ENCODE results near the gene ERLIN1. TPM values are rescaled to one million over a fixed set of nuclear protein-coding genes. Genes with fewer than 3 reads are reported as not detected.

Gene ERLIN1
- total and polyA plus RNA-seq, 2 experiments from 2014 or later, result 7.2 to 20.4 TPM

- TF ChIP-seq, protein P1, sequence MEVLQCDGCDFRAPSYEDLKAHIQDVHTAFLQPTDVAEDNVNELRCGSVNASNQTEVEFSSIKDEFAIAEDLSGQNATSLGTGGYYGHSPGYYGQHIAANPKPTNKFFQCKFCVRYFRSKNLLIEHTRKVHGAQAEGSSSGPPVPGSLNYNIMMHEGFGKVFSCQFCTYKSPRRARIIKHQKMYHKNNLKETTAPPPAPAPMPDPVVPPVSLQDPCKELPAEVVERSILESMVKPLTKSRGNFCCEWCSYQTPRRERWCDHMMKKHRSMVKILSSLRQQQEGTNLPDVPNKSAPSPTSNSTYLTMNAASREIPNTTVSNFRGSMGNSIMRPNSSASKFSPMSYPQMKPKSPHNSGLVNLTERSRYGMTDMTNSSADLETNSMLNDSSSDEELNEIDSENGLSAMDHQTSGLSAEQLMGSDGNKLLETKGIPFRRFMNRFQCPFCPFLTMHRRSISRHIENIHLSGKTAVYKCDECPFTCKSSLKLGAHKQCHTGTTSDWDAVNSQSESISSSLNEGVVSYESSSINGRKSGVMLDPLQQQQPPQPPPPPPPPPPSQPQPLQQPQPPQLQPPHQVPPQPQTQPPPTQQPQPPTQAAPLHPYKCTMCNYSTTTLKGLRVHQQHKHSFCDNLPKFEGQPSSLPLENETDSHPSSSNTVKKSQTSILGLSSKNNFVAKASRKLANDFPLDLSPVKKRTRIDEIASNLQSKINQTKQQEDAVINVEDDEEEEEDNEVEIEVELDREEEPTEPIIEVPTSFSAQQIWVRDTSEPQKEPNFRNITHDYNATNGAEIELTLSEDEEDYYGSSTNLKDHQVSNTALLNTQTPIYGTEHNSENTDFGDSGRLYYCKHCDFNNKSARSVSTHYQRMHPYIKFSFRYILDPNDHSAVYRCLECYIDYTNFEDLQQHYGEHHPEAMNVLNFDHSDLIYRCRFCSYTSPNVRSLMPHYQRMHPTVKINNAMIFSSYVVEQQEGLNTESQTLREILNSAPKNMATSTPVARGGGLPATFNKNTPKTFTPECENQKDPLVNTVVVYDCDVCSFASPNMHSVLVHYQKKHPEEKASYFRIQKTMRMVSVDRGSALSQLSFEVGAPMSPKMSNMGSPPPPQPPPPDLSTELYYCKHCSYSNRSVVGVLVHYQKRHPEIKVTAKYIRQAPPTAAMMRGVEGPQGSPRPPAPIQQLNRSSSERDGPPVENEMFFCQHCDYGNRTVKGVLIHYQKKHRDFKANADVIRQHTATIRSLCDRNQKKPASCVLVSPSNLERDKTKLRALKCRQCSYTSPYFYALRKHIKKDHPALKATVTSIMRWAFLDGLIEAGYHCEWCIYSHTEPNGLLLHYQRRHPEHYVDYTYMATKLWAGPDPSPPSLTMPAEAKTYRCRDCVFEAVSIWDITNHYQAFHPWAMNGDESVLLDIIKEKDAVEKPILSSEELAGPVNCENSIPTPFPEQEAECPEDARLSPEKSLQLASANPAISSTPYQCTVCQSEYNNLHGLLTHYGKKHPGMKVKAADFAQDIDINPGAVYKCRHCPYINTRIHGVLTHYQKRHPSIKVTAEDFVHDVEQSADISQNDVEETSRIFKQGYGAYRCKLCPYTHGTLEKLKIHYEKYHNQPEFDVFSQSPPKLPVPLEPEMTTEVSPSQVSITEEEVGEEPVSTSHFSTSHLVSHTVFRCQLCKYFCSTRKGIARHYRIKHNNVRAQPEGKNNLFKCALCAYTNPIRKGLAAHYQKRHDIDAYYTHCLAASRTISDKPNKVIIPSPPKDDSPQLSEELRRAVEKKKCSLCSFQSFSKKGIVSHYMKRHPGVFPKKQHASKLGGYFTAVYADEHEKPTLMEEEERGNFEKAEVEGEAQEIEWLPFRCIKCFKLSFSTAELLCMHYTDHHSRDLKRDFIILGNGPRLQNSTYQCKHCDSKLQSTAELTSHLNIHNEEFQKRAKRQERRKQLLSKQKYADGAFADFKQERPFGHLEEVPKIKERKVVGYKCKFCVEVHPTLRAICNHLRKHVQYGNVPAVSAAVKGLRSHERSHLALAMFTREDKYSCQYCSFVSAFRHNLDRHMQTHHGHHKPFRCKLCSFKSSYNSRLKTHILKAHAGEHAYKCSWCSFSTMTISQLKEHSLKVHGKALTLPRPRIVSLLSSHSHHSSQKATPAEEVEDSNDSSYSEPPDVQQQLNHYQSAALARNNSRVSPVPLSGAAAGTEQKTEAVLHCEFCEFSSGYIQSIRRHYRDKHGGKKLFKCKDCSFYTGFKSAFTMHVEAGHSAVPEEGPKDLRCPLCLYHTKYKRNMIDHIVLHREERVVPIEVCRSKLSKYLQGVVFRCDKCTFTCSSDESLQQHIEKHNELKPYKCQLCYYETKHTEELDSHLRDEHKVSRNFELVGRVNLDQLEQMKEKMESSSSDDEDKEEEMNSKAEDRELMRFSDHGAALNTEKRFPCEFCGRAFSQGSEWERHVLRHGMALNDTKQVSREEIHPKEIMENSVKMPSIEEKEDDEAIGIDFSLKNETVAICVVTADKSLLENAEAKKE (CRISPR knock-in tag; IDR thresholded peaks at IDR 0.05), result no peak
- no peak for TF ChIP-seq POLR2AphosphoS5 (IDR thresholded peaks at IDR 0.05; ENCODE audit: low read depth)
Observed at GRCh38 chr10:100140070-100140469, 45.8 kb downstream of the ERLIN1 start (continued).

GRCh38 chr10:100138921-100139496 lies 46.8 kb downstream of the ERLIN1 start:
- Mint-ChIP-seq H3K27ac (no peak overlapping the region), H3K27me3 (ENCODE audit: insufficient read depth, low read depth, poor library complexity) (no peaks in the 10 kb centered on the region), H3K36me3 (ENCODE audit: low read depth) (no peaks in the 10 kb centered on the region; the same call in 2 of the 3 replicates), H3K9me3 (peaks cover 18% of the 10 kb centered on the region), H3K4me3 (no peak overlapping the region), H3K4me1 (no peaks in the 10 kb centered on the region)
- DNase-seq (ENCODE audit: low spot score) (no peak), ATAC-seq (no peak)
- Histone ChIP-seq H3K36me3 (ENCODE audit: insufficient read depth) (no peaks in the 10 kb centered on the region), H3F3A (replicated peaks; ENCODE audit: low read depth) (no peaks in the 10 kb centered on the region), H3K27me3 (ENCODE audit: insufficient read depth) (no peaks in the 10 kb centered on the region), H4K20me1 (replicated peaks; ENCODE audit: insufficient read depth) (no peaks in the 10 kb centered on the region), H3K79me2 (replicated peaks; ENCODE audit: insufficient read depth) (no peaks in the 10 kb centered on the region), H3K27ac (ENCODE audit: low read depth) (no peak overlapping the region), H3K4me3 (no peak overlapping the region), H2AFZ (no peak overlapping the region), H3K4me2 (no peak overlapping the region), H3K4me1 (ENCODE audit: insufficient read depth) (no peaks in the 10 kb centered on the region), H3K9me2 (ENCODE audit: insufficient read depth) (0 out of 2 replicates have a peak, but pooled peaks cover 4% of the 10 kb centered on the region)
- TF ChIP-seq ZNF331 (CRISPR knock-in tag; IDR thresholded peaks at IDR 0.05; ENCODE audit: low read depth), result no peak
- TF ChIP-seq, protein P2, sequence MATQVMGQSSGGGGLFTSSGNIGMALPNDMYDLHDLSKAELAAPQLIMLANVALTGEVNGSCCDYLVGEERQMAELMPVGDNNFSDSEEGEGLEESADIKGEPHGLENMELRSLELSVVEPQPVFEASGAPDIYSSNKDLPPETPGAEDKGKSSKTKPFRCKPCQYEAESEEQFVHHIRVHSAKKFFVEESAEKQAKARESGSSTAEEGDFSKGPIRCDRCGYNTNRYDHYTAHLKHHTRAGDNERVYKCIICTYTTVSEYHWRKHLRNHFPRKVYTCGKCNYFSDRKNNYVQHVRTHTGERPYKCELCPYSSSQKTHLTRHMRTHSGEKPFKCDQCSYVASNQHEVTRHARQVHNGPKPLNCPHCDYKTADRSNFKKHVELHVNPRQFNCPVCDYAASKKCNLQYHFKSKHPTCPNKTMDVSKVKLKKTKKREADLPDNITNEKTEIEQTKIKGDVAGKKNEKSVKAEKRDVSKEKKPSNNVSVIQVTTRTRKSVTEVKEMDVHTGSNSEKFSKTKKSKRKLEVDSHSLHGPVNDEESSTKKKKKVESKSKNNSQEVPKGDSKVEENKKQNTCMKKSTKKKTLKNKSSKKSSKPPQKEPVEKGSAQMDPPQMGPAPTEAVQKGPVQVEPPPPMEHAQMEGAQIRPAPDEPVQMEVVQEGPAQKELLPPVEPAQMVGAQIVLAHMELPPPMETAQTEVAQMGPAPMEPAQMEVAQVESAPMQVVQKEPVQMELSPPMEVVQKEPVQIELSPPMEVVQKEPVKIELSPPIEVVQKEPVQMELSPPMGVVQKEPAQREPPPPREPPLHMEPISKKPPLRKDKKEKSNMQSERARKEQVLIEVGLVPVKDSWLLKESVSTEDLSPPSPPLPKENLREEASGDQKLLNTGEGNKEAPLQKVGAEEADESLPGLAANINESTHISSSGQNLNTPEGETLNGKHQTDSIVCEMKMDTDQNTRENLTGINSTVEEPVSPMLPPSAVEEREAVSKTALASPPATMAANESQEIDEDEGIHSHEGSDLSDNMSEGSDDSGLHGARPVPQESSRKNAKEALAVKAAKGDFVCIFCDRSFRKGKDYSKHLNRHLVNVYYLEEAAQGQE (IDR thresholded peaks at IDR 0.05; ENCODE audit: unreplicated experiment), result no peak
- TF ChIP-seq CREB1 (CRISPR knock-in tag; IDR thresholded peaks at IDR 0.05; ENCODE audit: low read depth), result no peak
- TF ChIP-seq EZH2phosphoT487 (IDR thresholded peaks at IDR 0.05; ENCODE audit: unreplicated experiment), result no peak
- TF ChIP-seq STAT1 (IDR thresholded peaks at IDR 0.05; ENCODE audit: unreplicated experiment), result no peak
- TF ChIP-seq, protein P3, sequence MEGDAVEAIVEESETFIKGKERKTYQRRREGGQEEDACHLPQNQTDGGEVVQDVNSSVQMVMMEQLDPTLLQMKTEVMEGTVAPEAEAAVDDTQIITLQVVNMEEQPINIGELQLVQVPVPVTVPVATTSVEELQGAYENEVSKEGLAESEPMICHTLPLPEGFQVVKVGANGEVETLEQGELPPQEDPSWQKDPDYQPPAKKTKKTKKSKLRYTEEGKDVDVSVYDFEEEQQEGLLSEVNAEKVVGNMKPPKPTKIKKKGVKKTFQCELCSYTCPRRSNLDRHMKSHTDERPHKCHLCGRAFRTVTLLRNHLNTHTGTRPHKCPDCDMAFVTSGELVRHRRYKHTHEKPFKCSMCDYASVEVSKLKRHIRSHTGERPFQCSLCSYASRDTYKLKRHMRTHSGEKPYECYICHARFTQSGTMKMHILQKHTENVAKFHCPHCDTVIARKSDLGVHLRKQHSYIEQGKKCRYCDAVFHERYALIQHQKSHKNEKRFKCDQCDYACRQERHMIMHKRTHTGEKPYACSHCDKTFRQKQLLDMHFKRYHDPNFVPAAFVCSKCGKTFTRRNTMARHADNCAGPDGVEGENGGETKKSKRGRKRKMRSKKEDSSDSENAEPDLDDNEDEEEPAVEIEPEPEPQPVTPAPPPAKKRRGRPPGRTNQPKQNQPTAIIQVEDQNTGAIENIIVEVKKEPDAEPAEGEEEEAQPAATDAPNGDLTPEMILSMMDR (conservative IDR thresholded peaks at IDR 0.05; ENCODE audit: low read depth in 2 of 2), result no peak
- TF ChIP-seq ETS1 (IDR thresholded peaks at IDR 0.05), result no peak
